K562 (cell line): ENCODE results near the gene NDUFB3. TPM values are rescaled to one million over a fixed set of nuclear protein-coding genes. Genes with fewer than 3 reads are reported as not detected.
A peak's percentile ranks its signal among the peaks of the same experiment; 100 is the strongest.

Experiments
- BCL6 ChIP-seq: fragments of 250-450 bp; sonication (Bioruptor Pico); IDR thresholded peaks from 2 replicates; pipeline ENCODE4 v1.4.0; 2020
- BRCA1 ChIP-seq, 2 experiments: fragments of 450-650 bp in 1 of 2; sonication (generic) in 1 of 2; formaldehyde crosslinking in 1 of 2; IDR thresholded peaks; 2 replicates each; pipeline versions ENCODE4 v1.5.0 to v1.6.1; 2017 to 2020; ENCODE audit warnings: mild to moderate bottlenecking in 1 of 2, missing genetic modification reagents in 1 of 2
- CBX1 ChIP-seq: sonication (generic); IDR thresholded peaks from 2 replicates; pipeline ENCODE4 v1.6.1; 2016; ENCODE audit warnings: antibody characterized with exemption, low read depth, mild to moderate bottlenecking
- CHD4 ChIP-seq: fragments of 200-600 bp; sonication (generic); IDR thresholded peaks from 3 replicates; pipeline ENCODE4 v1.6.1; 2012; ENCODE audit warnings: low read depth, mild to moderate bottlenecking, mixed read lengths, low read length, inconsistent platforms; ENCODE audit not compliant: insufficient read depth, insufficient replicate concordance, poor library complexity, severe bottlenecking
- DEAF1 ChIP-seq: fragments of 450-650 bp; formaldehyde crosslinking; IDR thresholded peaks from 2 replicates; pipeline ENCODE4 v1.4.0; 2020; ENCODE audit warnings: mild to moderate bottlenecking, moderate library complexity
- FOSL1 ChIP-seq: fragments of 200-800 bp; sonication (Bioruptor generic); conservative IDR thresholded peaks from 2 replicates; pipeline ENCODE4 v1.6.1; 2016; ENCODE audit warnings: missing genetic modification characterization, missing compliant biosample characterization
- HDAC1 ChIP-seq, 2 experiments: fragments of 450-650 bp; IDR thresholded peaks; 2 replicates each; pipeline ENCODE4 v1.6.1; 2016 to 2017; ENCODE audit warnings: inconsistent platforms in 1 of 2, mild to moderate bottlenecking in 1 of 2, moderate library complexity in 1 of 2
- IRF2 ChIP-seq: sonication (generic); formaldehyde crosslinking; IDR thresholded peaks from 2 replicates; pipeline ENCODE4 v1.8.1; 2022; ENCODE audit warnings: mild to moderate bottlenecking, missing genetic modification reagents
- NRF1 ChIP-seq, 2 experiments: fragments of 450-650 bp; IDR thresholded peaks in 1 of 2; conservative IDR thresholded peaks in 1 of 2; 2 replicates each; pipeline ENCODE4 v1.6.1; 2014; ENCODE audit warnings: mild to moderate bottlenecking in 2 of 2
- OTX1 ChIP-seq: fragments of 450-650 bp; formaldehyde crosslinking; IDR thresholded peaks from 2 replicates; pipeline ENCODE4 v1.4.0; 2022; ENCODE audit warnings: mild to moderate bottlenecking
- SRF ChIP-seq, 2 experiments: fragments of 250-450, 450-650 bp in 1 of 2; sonication (Bioruptor Pico) in 1 of 2; sonication (generic) in 1 of 2; formaldehyde crosslinking; IDR thresholded peaks; 2 replicates each; pipeline versions ENCODE4 v1.5.0 to v1.5.1; 2020 to 2022; ENCODE audit warnings: mild to moderate bottlenecking in 1 of 2, missing genetic modification reagents in 1 of 2
- STAG1 ChIP-seq: sonication (generic); formaldehyde crosslinking; IDR thresholded peaks from 2 replicates; pipeline ENCODE4 v1.5.0; 2020; ENCODE audit warnings: missing genetic modification reagents, borderline replicate concordance
- TAL1 ChIP-seq: fragments of 450-650 bp; IDR thresholded peaks from 2 replicates; pipeline ENCODE4 v1.6.1; 2016; ENCODE audit warnings: mild to moderate bottlenecking
- TARDBP ChIP-seq: fragments of 450-650 bp; IDR thresholded peaks from 2 replicates; pipeline ENCODE4 v1.6.1; 2016
- ZBTB17 ChIP-seq: fragments of 450-650 bp; formaldehyde crosslinking; IDR thresholded peaks from 2 replicates; pipeline ENCODE4 v1.4.0; 2020; ENCODE audit warnings: mild to moderate bottlenecking
- ZBTB9 ChIP-seq: fragments of 450-650 bp; formaldehyde crosslinking; IDR thresholded peaks from 2 replicates; pipeline ENCODE4 v1.4.0; 2020; ENCODE audit warnings: mild to moderate bottlenecking, moderate library complexity
- ZNF140 ChIP-seq: fragments of 250-450 bp; sonication (Bioruptor Pico); IDR thresholded peaks from 2 replicates; pipeline ENCODE4 v1.8.0; 2021; ENCODE audit warnings: moderate library complexity, mild to moderate bottlenecking, inconsistent platforms
- ZNF24 ChIP-seq: fragments of 450-650 bp; IDR thresholded peaks from 2 replicates; pipeline ENCODE4 v1.6.1; 2016
- ZNF263 ChIP-seq: sonication (generic); formaldehyde crosslinking; IDR thresholded peaks from 2 replicates; pipeline ENCODE4 v1.8.0; 2022; ENCODE audit warnings: mild to moderate bottlenecking, missing genetic modification reagents, borderline replicate concordance
- ZNF518B ChIP-seq: fragments of 250-450 bp; sonication (Bioruptor Pico); IDR thresholded peaks from 2 replicates; pipeline ENCODE4 v1.5.0; 2021; ENCODE audit warnings: mild to moderate bottlenecking, moderate library complexity
- ZNF76 ChIP-seq: fragments of 250-450 bp; sonication (Bioruptor Pico); IDR thresholded peaks from 2 replicates; pipeline ENCODE4 v1.4.0; 2020; ENCODE audit warnings: mild to moderate bottlenecking, moderate library complexity, borderline replicate concordance
- ZNF778 ChIP-seq: fragments of 450-650 bp; formaldehyde crosslinking; IDR thresholded peaks from 2 replicates; pipeline ENCODE4 v1.4.0; 2020; ENCODE audit warnings: mild to moderate bottlenecking, moderate library complexity
- polyA plus RNA-seq, 8 experiments: library from polyadenylated mRNA; depleted of rRNA in 4 of 8; stranded (reverse) in 5 of 8; unstranded in 3 of 8; fragments of >200 nt; fragmentation: Nextera tagmentation in 2 of 8; fragmentation: Illumina TruSeq in 1 of 8; extraction: Ambion mirVana in 2 of 8; extraction: Trizol in 1 of 8; gene quantifications; 2 replicates each; pipeline versions ENCODE4 v1.2.1 to v1.2.3, GENCODE V29; 2011 to 2014; ENCODE audit warnings: inconsistent platforms in 1 of 8, missing spikeins in 1 of 8
- total RNA-seq, 7 experiments: library from RNA; depleted of rRNA in 6 of 7; stranded (reverse); fragments of >200 nt in 6 of 7; fragmentation: Illumina TruSeq in 2 of 7; extraction: Trizol in 2 of 7; gene quantifications; 2 replicates each; pipeline versions ENCODE4 v1.2.1 to v1.2.3, GENCODE V29; 2011 to 2021; ENCODE audit warnings: low replicate concordance in 1 of 7
- TF ChIP-seq, protein P1 (sequence below): fragments of 250-450 bp; sonication (Bioruptor Pico); IDR thresholded peaks from 2 replicates; pipeline ENCODE4 v1.8.0; 2021; ENCODE audit warnings: moderate library complexity, mild to moderate bottlenecking, inconsistent platforms

NDUFB3 gene
- total and polyA plus RNA-seq, 9 of the 15 experiments (the other 6 are each of a cell fraction or from before 2014, with no cell fraction given) = 126 to 786 (median 156) TPM

- TF ChIP-seq DEAF1 (CRISPR knock-in tag) = no peak
- TF ChIP-seq ZNF140 (CRISPR knock-in tag) = no peak
- TF ChIP-seq IRF2 (CRISPR knock-in tag) = no peak
- no peak for TF ChIP-seq ZNF778 (CRISPR knock-in tag)
- 0 out of 2 replicates have a peak, but pooled peaks have one; percentile 24 for TF ChIP-seq FOSL1
- TF ChIP-seq BRCA1 (IDR thresholded peaks at IDR 0.05) = no peak
- no peak for TF ChIP-seq BRCA1 (CRISPR knock-in tag; IDR thresholded peaks at IDR 0.05)
- peak in 1 of 2 experiments; percentile 83; a peak in 2 of 4 replicates for TF ChIP-seq HDAC1 (IDR thresholded peaks at IDR 0.05)
- TF ChIP-seq BCL6 (CRISPR knock-in tag) = no peak
- TF ChIP-seq CHD4 = no peak
- TF ChIP-seq, protein P1, sequence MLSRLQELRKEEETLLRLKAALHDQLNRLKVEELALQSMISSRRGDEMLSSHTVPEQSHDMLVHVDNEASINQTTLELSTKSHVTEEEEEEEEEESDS (CRISPR knock-in tag) = no peak
- TF ChIP-seq ZNF263 (CRISPR knock-in tag) = no peak
- no peak for TF ChIP-seq ZBTB17
- no peak; a peak in 1 of 4 replicates for TF ChIP-seq NRF1 (conservative IDR thresholded peaks at IDR 0.05 in 1 of 2, IDR thresholded peaks at IDR 0.05 in 1 of 2)
- TF ChIP-seq ZBTB9 = no peak
- no peak for TF ChIP-seq STAG1 (CRISPR knock-in tag)
- TF ChIP-seq SRF (CRISPR knock-in tag; IDR thresholded peaks at IDR 0.05) = 0 out of 4 replicates have a peak, but pooled peaks of 1 of the 2 experiments have one; percentile 32
- no peak for TF ChIP-seq TARDBP
- TF ChIP-seq OTX1 (CRISPR knock-in tag) = no peak
- peak; percentile 21; the same call in 1 of the 2 replicates for TF ChIP-seq TAL1
- no peak; the same call in 1 of the 2 replicates for TF ChIP-seq ZNF24
- no peak for TF ChIP-seq ZNF518B (CRISPR knock-in tag)
- no peak for TF ChIP-seq CBX1
- no peak for TF ChIP-seq ZNF76 (CRISPR knock-in tag)
These were observed at the start of gene NDUFB3, which contains the start of gene HYCC2 (continued) for GRCh38 chr2:201071479-201072200.
